ENCODE measurements around the gene LBP. TPM values are rescaled to one million over a fixed set of nuclear protein-coding genes. Genes with fewer than 3 reads are reported as not detected.

Gene LBP, protein sequence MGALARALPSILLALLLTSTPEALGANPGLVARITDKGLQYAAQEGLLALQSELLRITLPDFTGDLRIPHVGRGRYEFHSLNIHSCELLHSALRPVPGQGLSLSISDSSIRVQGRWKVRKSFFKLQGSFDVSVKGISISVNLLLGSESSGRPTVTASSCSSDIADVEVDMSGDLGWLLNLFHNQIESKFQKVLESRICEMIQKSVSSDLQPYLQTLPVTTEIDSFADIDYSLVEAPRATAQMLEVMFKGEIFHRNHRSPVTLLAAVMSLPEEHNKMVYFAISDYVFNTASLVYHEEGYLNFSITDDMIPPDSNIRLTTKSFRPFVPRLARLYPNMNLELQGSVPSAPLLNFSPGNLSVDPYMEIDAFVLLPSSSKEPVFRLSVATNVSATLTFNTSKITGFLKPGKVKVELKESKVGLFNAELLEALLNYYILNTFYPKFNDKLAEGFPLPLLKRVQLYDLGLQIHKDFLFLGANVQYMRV
- 0.59 TPM in 1 of 2 replicates, not detected in the other for total RNA-seq (ENCODE audit: low replicate concordance)

DNA sequence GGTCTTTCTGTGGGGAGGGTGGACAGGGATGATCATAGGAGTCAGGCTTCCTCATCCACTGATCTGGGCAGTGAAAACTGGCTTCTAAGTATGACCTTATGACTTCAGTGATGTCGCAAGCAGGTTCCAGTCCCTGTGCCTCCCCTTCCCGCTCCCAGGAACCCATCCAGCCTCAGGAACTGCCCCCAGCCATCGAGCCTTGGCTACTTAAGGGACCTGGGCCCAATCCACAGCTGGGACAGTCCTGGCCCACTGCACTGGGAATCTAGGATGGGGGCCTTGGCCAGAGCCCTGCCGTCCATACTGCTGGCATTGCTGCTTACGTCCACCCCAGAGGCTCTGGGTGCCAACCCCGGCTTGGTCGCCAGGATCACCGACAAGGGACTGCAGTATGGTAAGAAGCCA, at the start of gene LBP:
TSS of gene LBP (plus strand) at position 236 of the 405 bp plus-strand sequence. CDS start at position 271, 35 bp downstream.

DNA sequence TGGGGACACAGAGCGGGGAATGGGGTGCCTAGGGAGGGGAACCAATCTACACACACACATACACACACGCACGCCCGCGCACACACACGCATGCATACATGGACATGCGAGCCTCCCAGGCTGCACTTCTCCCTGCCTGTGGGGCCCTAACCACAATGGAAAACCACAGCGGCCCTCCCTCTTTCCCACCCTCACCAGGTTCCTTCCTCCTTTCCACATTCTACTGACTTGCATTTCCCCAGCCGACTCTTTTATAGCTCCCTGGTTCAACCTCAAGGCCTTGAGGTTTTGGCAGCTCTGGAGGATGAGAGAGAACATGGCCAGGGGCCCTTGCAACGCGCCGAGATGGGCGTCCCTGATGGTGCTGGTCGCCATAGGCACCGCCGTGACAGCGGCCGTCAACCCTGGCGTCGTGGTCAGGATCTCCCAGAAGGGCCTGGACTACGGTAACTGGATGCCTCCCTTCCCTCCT, 42.3 kb upstream of the LBP start, which contains the start of gene BPI:
TSS of gene BPI (plus strand) at position 249 of the 472 bp plus-strand sequence. CDS start at position 317, 68 bp downstream.

Other genes with a start within 250 kb of the LBP start
- 12.4 and 598 TPM in 2 replicates for gene TGM2, start 181.2 kb upstream of the LBP start, total RNA-seq (ENCODE audit: low replicate concordance)
- 0.59 and 13.7 TPM in 2 replicates for gene KIAA1755, start 85.7 kb upstream of the LBP start, total RNA-seq (ENCODE audit: low replicate concordance)
- 0.12 and 0.30 TPM in 2 replicates for gene BPI, start 42.3 kb upstream of the LBP start, total RNA-seq (ENCODE audit: low replicate concordance)
- 2.5 and 5.1 TPM in 2 replicates for gene SNHG17, start 88.8 kb downstream of the LBP start, total RNA-seq (ENCODE audit: low replicate concordance)
- 18.3 and 18.9 TPM in 2 replicates for gene RALGAPB, start 126.4 kb downstream of the LBP start, total RNA-seq (ENCODE audit: low replicate concordance)
- gene ADIG, start 234.7 kb downstream of the LBP start, total RNA-seq (ENCODE audit: low replicate concordance): not detected in 2 replicates

Measured in smooth muscle cell of the coronary artery (primary cell).